Activated CD8-positive, alpha-beta memory T cell treated with anti-CD3 and anti-CD28 coated beads for 48 hours (primary cell): Measurements from ENCODE around the gene OR2H1.
"Not testable (repeated sequence)": the region's sequence is repeated elsewhere in the genome, so short reads cannot be mapped to it uniquely, and the experiment has no call there.

Experiments
- DNase-seq, 3 experiments: peaks; one replicate each; pipeline ENCODE4 v3.0.0-alpha.2; 2020; ENCODE audit warnings: low read depth in 2 of 3, low spot score in 2 of 3

The OR2H1 gene

DNA sequence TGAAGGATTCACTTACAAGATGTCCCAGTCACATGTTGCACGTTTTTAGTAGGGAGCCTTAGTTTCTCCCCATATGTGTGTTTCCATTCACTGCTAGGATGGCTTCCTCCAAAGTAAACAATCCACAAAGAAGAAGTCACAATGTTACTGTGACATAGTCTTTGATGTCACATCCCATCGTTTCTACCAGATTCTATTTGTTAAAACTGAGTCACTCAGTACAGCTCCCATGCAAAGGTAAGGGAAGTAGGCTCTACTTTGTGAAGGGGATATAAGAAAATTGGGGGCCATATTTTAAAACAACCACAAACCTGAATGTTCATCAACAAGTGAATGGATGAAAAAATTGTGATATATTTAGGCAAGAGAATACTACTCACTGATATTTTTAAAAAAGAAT, at the start of gene OR2H1, which contains the start of gene OR11A1:
Gene OR2H1 (plus strand): TSS at position 185 of the 400 bp plus-strand sequence. CDS start 4,615 bp downstream, outside the sequence.
Gene OR11A1 (minus strand): TSS at position 101 of the 400 bp plus-strand sequence. CDS start 29,430 bp downstream, outside the sequence.
- DNase-seq: no peak

DNA sequence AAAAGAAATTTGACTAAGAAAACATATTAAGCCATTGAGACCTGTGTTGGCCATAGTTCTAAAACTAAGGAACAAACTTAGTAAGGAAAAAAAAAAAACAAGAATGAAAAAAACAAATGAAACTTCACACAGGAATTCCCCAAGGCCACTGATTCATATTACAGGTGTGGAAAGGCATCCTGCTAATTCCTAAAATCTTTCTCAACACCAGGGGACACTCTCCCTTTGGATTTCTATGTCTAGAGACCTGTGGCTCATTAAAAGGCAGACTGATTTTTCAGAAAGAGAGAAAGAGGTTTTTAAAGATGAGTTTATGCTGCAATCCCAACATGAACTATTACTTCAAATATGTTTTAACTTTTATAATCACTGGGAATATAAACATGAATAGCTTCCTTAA, 42.4 kb upstream of the OR2H1 start, which contains the start of gene OR12D1:
Gene OR12D1 (plus strand): TSS at position 341 of the 400 bp plus-strand sequence.
- no peak for DNase-seq

DNA sequence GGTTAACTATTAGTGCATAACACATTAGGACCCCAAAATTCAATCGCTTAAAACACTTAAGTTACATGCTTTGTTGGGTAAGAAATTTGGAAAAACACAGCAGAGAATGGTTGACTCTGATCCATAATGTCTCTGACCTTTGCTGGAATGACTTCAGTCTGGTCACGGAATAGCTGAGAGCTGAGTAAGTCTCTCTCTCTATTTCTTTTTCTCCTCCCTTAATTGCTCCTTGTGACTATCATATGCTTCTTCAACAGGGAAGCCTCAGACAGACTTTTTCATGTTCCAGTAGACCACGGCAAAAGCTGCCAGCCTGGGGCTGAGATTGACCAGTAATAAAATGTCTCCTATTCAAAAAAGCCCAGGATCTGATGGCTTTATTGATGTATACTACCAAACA, 37.4 kb upstream of the OR2H1 start:
- no peak for DNase-seq

DNA sequence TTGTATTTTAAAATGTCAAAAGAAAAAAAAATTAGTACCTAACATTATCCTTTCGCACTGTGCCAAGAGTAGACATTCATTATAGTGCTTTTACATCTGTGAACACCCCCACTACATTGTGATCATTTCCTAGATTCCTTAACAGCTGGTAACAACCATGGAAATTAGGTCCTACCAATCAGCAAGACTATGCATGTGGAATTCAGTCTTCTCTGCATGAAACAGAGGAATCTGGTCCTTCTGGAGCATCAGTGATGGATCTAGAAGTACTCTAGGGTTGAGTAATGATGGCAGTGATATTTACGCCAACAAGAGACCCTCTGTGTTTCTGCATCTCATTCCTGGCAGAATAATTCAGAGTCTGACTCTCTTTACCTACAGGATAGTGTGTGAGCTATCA, 32.8 kb upstream of the OR2H1 start:
- DNase-seq: no peak

DNA sequence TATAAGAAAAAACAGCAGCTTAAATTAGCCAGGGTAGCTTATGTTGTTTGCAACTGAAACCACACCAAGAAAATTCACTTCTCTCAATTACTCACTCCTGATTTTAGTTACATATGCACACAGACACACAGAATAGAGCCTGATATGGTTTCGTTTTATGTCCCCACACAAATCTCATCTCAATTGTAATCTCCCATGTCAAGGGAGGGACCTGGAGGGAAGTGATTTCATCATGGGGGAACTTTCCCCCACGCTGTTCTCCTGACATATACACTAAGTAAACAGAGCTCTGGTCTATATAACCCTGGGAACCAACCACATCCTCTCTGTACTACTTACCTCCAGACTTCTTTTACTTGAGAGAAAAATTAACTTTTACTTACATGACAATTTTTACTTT, 32.4 kb upstream of the OR2H1 start:
- no peak for DNase-seq

DNA sequence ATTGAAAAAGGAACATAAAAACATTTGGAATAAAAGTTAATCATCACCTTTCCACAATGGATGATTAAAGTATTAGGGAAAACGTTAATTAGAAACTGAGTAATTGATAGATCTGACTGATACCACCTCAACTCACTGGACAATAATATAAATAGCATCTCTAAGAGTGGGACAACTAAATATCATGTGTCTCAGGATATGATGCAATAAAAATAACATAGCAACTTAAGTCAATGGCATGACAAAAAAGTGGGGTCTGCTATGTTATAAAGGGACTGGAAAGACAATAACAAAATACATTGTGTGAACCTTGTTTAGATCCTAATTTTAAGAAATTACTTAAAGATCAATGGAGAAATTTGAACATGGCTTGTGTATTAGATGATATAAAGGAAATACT, 31.9 kb upstream of the OR2H1 start:
- DNase-seq: no peak

DNA sequence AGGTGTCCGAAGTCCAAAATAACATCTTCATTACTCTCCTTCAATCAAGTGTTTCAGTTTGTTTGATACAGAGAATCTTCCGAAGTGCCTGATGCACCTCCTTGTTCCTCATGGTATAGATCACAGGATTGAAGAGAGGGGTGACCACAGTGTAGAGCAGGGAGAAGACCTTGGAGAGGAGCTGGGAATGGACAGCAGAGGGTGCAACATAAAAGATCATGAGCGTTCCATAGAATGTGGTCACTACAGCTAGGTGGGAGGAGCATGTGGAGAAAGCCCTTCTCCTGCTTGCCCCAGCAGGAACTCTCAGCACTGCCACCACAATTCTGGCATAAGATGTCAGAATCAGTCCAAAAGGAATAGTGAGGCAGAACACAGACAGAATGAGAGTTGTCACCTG, 30.3 kb upstream of the OR2H1 start:
- DNase-seq: no peak

DNA sequence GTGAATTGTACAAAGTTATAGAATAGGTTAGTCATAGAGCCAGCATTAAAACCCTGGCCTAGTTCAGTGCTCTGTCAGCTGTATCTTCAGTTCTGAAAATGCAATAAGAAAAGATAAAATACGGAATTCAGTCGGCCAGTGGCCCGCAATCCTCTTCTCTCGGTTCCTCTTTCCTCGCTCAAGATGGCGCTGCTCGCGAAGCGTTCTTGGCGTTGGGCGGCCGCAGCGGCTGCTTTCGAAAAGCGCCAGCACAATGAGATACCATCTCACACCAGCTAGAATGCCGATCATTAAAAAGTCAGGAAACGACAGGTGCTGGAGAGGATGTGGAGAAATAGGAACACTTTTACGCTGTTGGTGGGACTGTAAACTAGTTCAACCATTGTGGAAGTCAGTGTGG, 20.2 kb upstream of the OR2H1 start:
- not testable (repeated sequence) for DNase-seq

DNA sequence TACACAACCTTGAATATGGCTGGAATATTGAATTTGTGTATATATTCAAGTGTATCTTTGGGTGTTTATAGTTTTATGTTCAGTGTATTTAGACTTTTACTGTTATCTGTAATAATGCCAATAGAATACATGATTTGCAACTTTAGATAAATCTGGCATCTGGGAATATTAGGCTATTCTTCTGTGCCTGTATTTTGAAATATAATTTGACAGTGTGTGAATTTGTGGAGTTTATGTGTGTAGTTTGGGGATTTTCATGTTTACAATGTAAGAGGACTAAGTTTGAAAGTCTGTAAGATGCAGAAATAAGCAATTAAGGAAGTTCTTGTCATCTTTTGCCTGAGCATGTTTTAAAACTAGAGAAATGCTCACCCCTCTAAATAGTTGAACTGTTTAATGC, 17.9 kb upstream of the OR2H1 start, which contains the start of gene OR10C1:
Gene OR10C1 (plus strand): TSS at position 301 of the 400 bp plus-strand sequence. CDS start 710 bp downstream, outside the sequence.
- no peak for DNase-seq

DNA sequence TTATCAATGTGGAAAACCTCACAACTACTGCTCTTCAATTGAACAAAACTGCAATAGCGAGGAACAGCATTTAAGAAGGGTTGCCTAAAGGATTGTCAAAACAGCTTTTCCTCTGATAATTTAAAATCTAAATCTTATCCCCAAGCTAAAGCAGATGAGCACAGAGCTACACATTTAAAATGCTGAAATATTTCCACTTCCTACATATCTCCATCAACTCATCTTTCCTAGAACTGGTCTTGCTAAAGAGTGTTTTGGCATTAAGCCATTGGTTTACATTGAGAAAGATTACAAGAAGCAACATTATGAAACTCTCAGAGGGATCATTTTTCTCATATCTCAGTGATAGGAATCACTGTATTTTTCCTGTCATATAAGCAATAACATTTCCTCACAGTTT, 14.2 kb upstream of the OR2H1 start:
- no peak for DNase-seq

DNA sequence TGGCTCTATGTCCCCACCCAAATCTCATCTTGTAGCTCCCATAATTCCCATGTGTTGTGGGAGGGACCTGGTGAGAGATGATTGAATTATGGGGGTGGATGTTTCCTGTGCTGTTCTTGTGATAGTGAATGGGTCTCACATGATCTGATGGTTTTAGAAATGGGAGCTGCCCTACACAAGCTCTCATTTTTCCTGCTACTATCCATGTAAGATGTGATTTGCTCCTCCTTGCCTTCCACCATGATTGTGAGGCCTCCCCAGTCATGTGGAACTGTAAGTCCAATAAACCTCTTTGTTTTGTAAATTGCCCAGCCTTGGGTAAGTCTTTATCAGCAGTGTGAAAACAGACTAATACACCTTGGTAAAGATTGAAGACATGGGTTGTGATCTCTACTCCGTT, 12.9 kb upstream of the OR2H1 start:
- not testable (repeated sequence) for DNase-seq

DNA sequence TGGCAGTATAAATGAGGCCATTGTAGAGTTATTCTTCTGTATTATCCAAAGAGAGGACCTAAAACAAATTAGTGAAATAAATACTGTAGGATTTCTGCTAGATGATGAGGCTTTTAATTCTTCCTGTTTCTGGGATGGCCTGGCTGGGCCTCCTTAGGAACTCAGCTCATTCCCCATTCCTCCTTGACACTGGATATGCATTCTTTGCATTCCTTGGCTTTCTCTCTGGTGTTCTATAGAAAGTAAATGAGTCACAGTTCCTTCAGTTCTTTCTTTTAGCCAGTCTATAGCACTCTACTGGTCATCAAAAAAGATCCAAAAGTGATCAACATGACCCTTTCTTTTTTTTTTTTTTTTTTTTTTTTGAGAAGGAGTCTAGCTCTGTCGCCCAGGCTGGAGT, 9.3 kb upstream of the OR2H1 start:
- no peak for DNase-seq

DNA sequence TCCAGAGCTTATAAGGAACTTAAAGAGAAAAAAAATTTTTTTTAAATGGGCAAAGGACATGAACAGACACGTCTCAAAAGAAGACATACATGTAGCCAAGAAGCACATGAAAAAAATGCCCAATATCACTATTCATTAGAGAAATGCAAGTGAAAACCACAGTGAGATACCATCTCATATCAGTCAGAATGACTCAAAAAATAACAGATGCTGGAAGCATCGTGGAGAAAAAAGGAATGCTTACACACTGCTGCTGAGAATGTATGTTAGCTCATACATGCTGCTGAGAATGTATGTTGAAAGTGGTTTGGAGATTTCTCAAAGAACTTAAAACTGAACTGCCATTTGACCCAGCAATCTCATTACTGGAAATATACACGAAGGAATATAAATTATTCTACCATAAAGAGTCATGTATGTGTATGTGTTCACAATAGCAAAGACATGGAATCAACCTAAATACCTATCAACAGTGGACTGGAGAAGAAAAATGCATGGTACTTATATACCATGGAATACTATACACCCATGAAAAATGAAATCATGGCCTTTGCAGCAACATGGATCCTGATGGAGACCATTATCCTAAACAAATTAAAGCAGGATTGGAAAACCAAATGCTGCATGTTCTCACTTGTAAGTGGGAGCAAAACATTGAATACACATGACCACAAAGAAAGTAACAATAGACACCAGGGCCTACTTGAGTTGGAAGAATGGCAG, 5.3 kb upstream of the OR2H1 start:
- DNase-seq: no peak

DNA sequence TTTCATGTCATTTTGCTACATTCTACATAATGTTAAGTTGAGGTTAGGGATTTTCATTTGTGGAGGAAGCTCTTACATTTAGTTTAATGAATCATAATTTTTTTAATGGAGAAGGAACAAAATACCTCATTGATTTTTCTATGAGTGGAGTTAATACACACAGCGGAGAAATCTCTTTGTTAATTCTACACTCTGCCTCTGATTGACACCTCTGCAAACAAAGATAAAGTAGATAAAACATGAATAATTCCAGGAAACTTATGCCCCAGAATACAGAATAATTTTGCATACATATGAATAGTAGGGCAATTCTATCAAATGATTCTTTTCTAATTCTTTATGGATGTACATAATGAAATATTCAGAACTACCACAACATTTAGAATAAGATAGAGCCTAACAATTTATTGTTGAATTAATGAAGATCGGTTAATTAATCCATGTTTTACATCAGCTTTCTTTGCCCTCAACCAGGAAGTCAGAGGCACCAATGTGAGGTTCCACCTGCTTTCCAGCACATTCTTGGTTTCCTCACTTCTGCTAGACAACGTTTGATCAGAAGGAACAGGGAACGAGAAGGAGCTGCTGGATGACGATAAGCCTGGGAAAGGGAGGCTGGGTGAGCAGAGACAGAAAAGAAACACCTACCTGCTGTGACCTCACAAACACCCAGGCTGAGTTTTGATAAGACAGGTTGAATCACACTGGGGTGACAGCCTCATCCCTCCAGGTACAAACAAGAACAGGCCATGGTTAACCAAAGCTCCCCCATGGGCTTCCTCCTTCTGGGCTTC, 4.3 kb downstream of the OR2H1 start:
- no peak for DNase-seq

DNA sequence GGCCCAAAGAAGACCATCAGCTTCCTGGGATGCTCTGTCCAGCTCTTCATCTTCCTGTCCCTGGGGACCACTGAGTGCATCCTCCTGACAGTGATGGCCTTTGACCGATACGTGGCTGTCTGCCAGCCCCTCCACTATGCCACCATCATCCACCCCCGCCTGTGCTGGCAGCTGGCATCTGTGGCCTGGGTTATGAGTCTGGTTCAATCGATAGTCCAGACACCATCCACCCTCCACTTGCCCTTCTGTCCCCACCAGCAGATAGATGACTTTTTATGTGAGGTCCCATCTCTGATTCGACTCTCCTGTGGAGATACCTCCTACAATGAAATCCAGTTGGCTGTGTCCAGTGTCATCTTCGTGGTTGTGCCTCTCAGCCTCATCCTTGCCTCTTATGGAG, 5.1 kb downstream of the OR2H1 start:
- DNase-seq: no peak

DNA sequence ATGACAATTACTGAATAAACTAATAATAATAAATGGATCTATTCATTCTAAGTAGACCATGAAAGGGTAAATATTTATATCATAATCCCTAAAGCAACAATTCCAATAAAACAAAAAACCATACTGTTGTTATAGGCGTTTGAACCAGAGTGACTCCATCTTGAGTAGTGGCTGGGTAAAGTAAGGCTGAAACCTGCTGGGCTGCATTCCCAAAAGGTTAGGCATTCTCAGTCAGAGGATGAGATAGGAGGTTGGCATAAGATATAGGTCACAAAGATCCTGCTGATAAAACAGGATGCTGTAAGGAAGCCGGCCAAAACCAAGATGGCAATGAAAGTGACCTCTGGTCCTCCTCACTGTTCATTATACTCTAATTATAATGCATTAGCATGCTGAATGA, 8.3 kb downstream of the OR2H1 start:
- DNase-seq: no peak

DNA sequence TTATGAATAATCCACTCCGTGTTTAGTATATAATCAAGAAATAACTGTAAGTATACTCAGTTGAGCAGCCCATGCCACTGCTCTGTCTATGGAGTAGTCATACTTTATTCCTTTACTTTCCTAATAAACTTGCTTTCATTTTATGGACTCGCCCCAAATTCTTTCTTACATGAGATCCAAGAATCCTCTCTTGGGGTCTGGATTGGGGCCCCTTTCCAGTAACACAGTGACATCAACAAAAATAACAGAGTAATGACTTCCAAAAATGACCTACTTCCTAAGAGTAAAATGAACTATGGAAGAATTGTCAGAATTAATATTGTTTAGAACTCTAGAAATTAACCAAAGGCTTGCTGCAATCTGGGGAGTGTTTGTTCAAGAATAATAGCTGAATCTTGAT, 8.8 kb downstream of the OR2H1 start:
- DNase-seq: no peak

DNA sequence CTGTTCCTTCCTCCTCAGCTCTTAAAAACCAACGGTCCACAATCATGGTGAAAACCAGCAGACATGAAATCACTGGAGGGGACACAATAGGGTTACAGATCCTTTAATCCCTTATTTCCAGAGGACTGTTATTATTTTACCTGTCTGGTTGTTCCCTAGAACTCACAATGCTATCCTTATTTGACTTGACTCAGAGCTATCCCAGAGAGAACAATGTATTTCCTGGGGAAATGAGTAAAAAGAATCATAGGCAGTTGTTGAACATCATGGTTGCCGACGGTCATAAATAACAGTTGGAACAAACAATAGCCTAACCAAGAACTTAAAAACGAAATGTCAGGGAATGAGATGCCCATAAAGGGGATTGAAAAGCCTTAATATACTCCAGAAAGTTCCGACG, 9.3 kb downstream of the OR2H1 start:
- no peak for DNase-seq

DNA sequence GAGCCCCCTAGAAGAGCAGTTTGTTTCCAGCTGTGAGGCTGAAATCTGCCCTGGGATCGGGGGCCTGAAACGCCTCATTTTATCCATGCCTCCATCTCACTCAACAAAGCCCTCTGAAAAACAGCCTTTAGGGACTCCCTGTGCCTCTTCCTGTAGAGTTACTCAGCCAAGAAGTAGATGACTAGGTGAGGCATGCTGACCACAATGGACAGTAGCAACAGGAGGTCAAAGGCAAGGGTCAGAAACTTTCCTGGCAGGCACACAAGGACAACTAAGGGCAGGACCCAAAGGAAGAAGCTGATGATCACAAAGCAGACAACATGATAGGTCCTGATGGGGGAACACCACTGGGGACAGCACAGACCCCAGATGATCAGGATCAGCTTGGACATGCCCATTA, 18.0 kb downstream of the OR2H1 start:
- no peak for DNase-seq

DNA sequence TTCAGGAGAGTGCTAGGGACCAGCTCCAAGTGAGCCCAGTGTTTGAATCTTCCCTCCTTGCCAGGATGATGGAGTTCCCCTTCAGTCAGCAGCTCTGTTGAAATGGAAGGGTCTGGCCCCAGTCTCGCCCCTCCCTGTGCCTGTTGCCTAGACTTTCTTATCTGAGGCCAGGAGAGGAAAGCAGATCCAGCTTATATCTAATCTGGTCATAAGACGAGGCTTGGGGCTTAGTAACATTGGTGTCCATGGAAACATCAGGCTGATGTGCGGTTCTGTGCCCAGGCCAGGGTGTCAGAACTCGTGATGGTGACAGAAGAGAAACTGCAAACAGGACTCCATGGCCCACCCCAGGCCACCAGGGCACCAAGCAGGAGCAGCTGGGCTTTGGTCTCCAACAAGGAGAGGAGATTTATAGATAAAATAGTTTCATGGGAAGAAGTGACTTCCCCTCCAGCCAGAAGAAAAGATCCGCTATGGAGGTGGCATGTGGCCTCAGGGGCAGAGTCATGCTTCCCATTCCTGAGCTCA, 21.0 kb downstream of the OR2H1 start:
- no peak for DNase-seq

DNA sequence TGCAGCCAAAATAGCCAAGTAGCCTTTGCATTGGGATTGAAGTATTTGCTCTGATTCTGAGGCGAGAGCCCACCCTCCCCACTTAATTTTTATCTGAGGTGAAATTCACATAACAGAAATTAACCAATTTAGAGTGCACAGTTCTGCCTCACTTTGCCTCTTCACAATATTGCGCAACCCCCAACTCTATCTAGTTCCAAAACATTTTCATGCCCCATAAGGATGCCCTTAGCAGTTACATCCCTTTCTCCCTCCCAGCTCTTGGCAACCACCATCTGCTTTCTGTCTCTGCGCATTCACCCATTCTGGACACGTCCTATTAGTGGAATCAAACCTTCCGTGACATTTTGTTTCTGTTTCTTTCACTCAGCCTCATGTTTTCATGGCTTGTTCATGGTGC, 21.8 kb downstream of the OR2H1 start:
- DNase-seq: no peak

DNA sequence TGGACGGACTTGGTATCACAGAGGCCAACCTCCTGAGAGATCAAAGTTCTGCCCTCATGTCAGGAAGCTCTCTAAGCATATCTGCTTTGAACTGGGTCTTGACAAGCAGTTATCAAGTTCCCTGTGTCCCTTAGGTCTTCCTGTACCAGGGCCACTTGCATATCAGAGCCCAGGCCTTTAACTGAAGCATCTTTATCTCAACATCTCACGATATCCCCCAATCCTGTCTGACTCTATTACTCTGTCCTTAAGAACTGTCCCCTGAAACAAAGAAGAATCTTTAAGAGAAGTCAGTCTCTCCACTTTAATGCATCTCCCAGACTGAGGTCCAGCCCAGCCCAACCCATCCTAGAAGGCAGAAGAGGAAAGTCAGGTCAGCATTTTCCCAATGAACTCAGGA, 22.6 kb downstream of the OR2H1 start:
- no peak for DNase-seq
